ENCODE results near the gene CFAP68.
A peak's percentile ranks its signal among the peaks of the same experiment; 100 is the strongest.

Gene CFAP68

GRCh38 chr11:111837366-111837891 is 41.9 kb upstream of the CFAP68 start:
- in situ Hi-C loops (cut with HindIII; ENCODE audit: low sequenced_read_pairs): no loop called here
- no peak for DNase-seq (ENCODE audit: low read depth, low spot score)
- H3K4me3 ChIP-seq (ENCODE audit: low read depth, low read length): no peak overlapping the region

GRCh38 chr11:111838054-111838453 is 41.3 kb upstream of the CFAP68 start:
- TF ChIP-seq CTCF (IDR thresholded peaks at IDR 0.05; ENCODE audit: low read depth, low read length): no peak
- in situ Hi-C loops (cut with HindIII; ENCODE audit: low sequenced_read_pairs): no loop called here
- no peak overlapping the region for H3K4me3 ChIP-seq (ENCODE audit: low read depth, low read length)
- no peak for DNase-seq (ENCODE audit: low read depth, low spot score)

More at GRCh38 chr11:111837366-111837891, 41.9 kb upstream of the CFAP68 start:
- TF ChIP-seq CTCF (IDR thresholded peaks at IDR 0.05; ENCODE audit: low read depth, low read length): no peak

- no peak for TF ChIP-seq CTCF (IDR thresholded peaks at IDR 0.05; ENCODE audit: low read depth, low read length)
- H3K4me3 ChIP-seq (ENCODE audit: low read depth, low read length): no peak overlapping the region
- DNase-seq (ENCODE audit: low read depth, low spot score): peak; percentile 61
- in situ Hi-C loops (cut with HindIII; ENCODE audit: low sequenced_read_pairs): no loop called here
Measured at GRCh38 chr11:111840143-111840542, 39.2 kb upstream of the CFAP68 start.

- in situ Hi-C loops (cut with HindIII; ENCODE audit: low sequenced_read_pairs): no loop called here
- no peak overlapping the region for H3K4me3 ChIP-seq (ENCODE audit: low read depth, low read length)
- TF ChIP-seq CTCF (IDR thresholded peaks at IDR 0.05; ENCODE audit: low read depth, low read length): peak; percentile 77
- peak; percentile 94 for DNase-seq (ENCODE audit: low read depth, low spot score)
Measured at GRCh38 chr11:111841370-111842053, 37.8 kb upstream of the CFAP68 start.

- no peak for DNase-seq (ENCODE audit: low read depth, low spot score)
- TF ChIP-seq CTCF (IDR thresholded peaks at IDR 0.05; ENCODE audit: low read depth, low read length): no peak
- in situ Hi-C loops (cut with HindIII; ENCODE audit: low sequenced_read_pairs): no loop called here
- no peak overlapping the region for H3K4me3 ChIP-seq (ENCODE audit: low read depth, low read length)
Measured at GRCh38 chr11:111843661-111844060, 35.7 kb upstream of the CFAP68 start.

GRCh38 chr11:111845276-111846028 is 33.9 kb upstream of the CFAP68 start:
- in situ Hi-C loops (cut with HindIII; ENCODE audit: low sequenced_read_pairs): no loop called here
- no peak for DNase-seq (ENCODE audit: low read depth, low spot score)
- TF ChIP-seq CTCF (IDR thresholded peaks at IDR 0.05; ENCODE audit: low read depth, low read length): no peak

More at GRCh38 chr11:111845276-111846028, 33.9 kb upstream of the CFAP68 start:
- H3K4me3 ChIP-seq (ENCODE audit: low read depth, low read length): no peak overlapping the region
